T-helper 17 cell (primary cell): ENCODE results near the gene VPS26C. TPM values are rescaled to one million over a fixed set of nuclear protein-coding genes. Genes with fewer than 3 reads are reported as not detected.

Source experiments
- ATAC-seq: fragments of 150-1000 bp; cut with Tn5 transposase; 2 replicates; pipeline ENCODE4 v1.10.0; 2021; ENCODE audit warnings: mild to moderate bottlenecking, moderate library complexity
- DNase-seq, 3 donors: peaks; one replicate each; pipeline versions ENCODE4 v3.0.0 to v3.0.0-alpha.2; 2020 to 2021
- H3K9me3 ChIP-seq: one replicate; pipeline ENCODE4 v1.7.0; 2013; ENCODE audit warnings: low read length, mild to moderate bottlenecking; ENCODE audit not compliant: control insufficient read depth, poor library complexity, severe bottlenecking
- H3K27ac Mint-ChIP-seq: one replicate; pipeline ENCODE4 v1.8.0; 2022; ENCODE audit warnings: mild to moderate bottlenecking, moderate library complexity, mixed read lengths
- H3K27me3 Mint-ChIP-seq: one replicate; pipeline ENCODE4 v1.8.0; 2022; ENCODE audit warnings: mixed read lengths
- H3K36me3 Mint-ChIP-seq: one replicate; pipeline ENCODE4 v1.8.0; 2022; ENCODE audit warnings: low read depth, mixed read lengths
- H3K4me1 Mint-ChIP-seq: one replicate; pipeline ENCODE4 v1.8.0; 2022; ENCODE audit warnings: mild to moderate bottlenecking, mixed read lengths
- H3K4me3 Mint-ChIP-seq: one replicate; pipeline ENCODE4 v1.8.0; 2022; ENCODE audit warnings: mild to moderate bottlenecking, moderate library complexity, mixed read lengths
- total RNA-seq, 4 donors: library from RNA in 2 of 4; stranded (reverse) in 2 of 4; gene quantifications; one replicate each; pipeline ENCODE4 v1.2.3 and lab custom pipeline; 2022 to 2026

The VPS26C gene
- total RNA-seq, 2 donors from 2014 or later, result 42.9 to 45.8 TPM

- Mint-ChIP-seq H3K27ac (no peak overlapping the region), H3K4me3 (no peak overlapping the region), H3K27me3 (no peaks in the 10 kb centered on the region), H3K4me1 (no peaks in the 10 kb centered on the region), H3K36me3 (peaks cover 5% of the 10 kb centered on the region)
- H3K9me3 ChIP-seq, result no peaks in the 10 kb centered on the region
- ATAC-seq (no peak), DNase-seq (no peak)
Measured at GRCh38 chr21:37181059-37181458, 86.1 kb downstream of the VPS26C start.

- Mint-ChIP-seq H3K27ac (no peak overlapping the region), H3K36me3 (peaks cover 7% of the 10 kb centered on the region), H3K27me3 (no peaks in the 10 kb centered on the region), H3K4me1 (no peaks in the 10 kb centered on the region), H3K4me3 (no peak overlapping the region)
- H3K9me3 ChIP-seq, result no peaks in the 10 kb centered on the region
- ATAC-seq, result no peak
- no peak for DNase-seq
Measured at GRCh38 chr21:37176716-37177115, 90.4 kb downstream of the VPS26C start.

Other genes with a start within 250 kb of the VPS26C start
- 10 to 100 TPM; 10.8 to 11.1 TPM for gene PIGP, start 194.3 kb downstream of the VPS26C start, total RNA-seq
- 100 to 1,000 TPM; 104 to 105 TPM for gene TTC3, start 194.1 kb downstream of the VPS26C start, total RNA-seq
- gene DYRK1A, start 99.4 kb upstream of the VPS26C start, total RNA-seq, result 100 to 1,000 TPM; 123 to 149 TPM